Gastrocnemius medialis (tissue), 4 donors: ENCODE data around the gene CCDC8. TPM values are rescaled to one million over a fixed set of nuclear protein-coding genes. Genes with fewer than 3 reads are reported as not detected.
"Not testable (repeated sequence)": the region's sequence is repeated elsewhere in the genome, so short reads cannot be mapped to it uniquely, and the experiment has no call there.

Experiments used
- ATAC-seq, 2 donors: fragments of 150-250 bp; one replicate each; pipeline ENCODE4 v1.9.1; 2016
- DNase-seq, 2 donors: peaks; one replicate each; pipeline ENCODE4 v3.0.0-alpha.2; 2019
- H3K27ac ChIP-seq, 4 donors: fragments of 200-600 bp; sonication (generic); 1 replicate in 1 of 4; 2 replicates in 3 of 4; pipeline ENCODE4 v1.5.1; 2016 to 2018; ENCODE audit warnings: mild to moderate bottlenecking in 2 of 4, moderate library complexity in 1 of 4
- H3K27me3 ChIP-seq, 3 donors: fragments of 200-600 bp; sonication (generic) in 2 of 3; 1 replicate in 1 of 3; 2 replicates in 2 of 3; pipeline versions ENCODE4 v1.5.1 to v1.6.0; 2016 to 2019; ENCODE audit warnings: mild to moderate bottlenecking in 1 of 3, moderate library complexity in 1 of 3
- H3K36me3 ChIP-seq, 2 donors: fragments of 200-600 bp; sonication (generic) in 1 of 2; one replicate each; pipeline ENCODE4 v1.5.1; 2017 to 2018
- H3K4me1 ChIP-seq, 2 donors: fragments of 200-600 bp; sonication (generic) in 1 of 2; one replicate each; pipeline ENCODE4 v1.5.1; 2016 to 2017; ENCODE audit warnings: mild to moderate bottlenecking in 2 of 2
- H3K4me3 ChIP-seq, 4 donors: fragments of 200-600 bp; sonication (generic) in 3 of 4; 1 replicate in 1 of 4; 2 replicates in 3 of 4; pipeline ENCODE4 v1.5.1; 2016 to 2019; ENCODE audit warnings: mild to moderate bottlenecking in 2 of 4
- H3K9me3 ChIP-seq, 3 donors: fragments of 200-600 bp; sonication (generic) in 2 of 3; 1 replicate in 1 of 3; 2 replicates in 2 of 3; pipeline ENCODE4 v1.5.1; 2016 to 2019
- POLR2A ChIP-seq, 2 donors: fragments of 450-650 bp; IDR thresholded peaks; one replicate each; pipeline ENCODE4 v1.6.1; 2017; ENCODE audit warnings: antibody characterized with exemption in 2 of 2, mild to moderate bottlenecking in 2 of 2, moderate library complexity in 2 of 2
- in situ Hi-C, 4 donors: fragments of 200-750 bp; cut with MboI; loops; one replicate each; pipeline versions ENCODE4 v1.15.0 to v1.8.0; 2017; ENCODE audit warnings: low sequenced_read_pairs in 4 of 4
- intact Hi-C: fragments of 100-400 bp; cut with DNase I; formaldehyde crosslinking; loops from one replicate; pipeline ENCODE4 v1.15.1; 2023; ENCODE audit warnings: low total_unique reads
- total RNA-seq, 4 donors: library from RNA; depleted of rRNA; stranded (reverse); fragments of >200 nt; gene quantifications; one replicate each; pipeline versions ENCODE4 v1.1.0 to v1.2.3, GENCODE V29; 2016
- TF ChIP-seq, protein P1 (sequence below), 5 experiments: fragments of 450-650 bp in 3 of 5; fragments of 200-600 bp in 2 of 5; sonication (generic) in 2 of 5; IDR thresholded peaks in 4 of 5; conservative IDR thresholded peaks in 1 of 5; 1 replicate in 4 of 5; 2 replicates in 1 of 5; pipeline ENCODE4 v1.5.1; 2016 to 2019; ENCODE audit warnings: antibody characterized with exemption in 5 of 5, mild to moderate bottlenecking in 3 of 5, moderate library complexity in 3 of 5

The CCDC8 gene
- total RNA-seq, 4 donors from 2014 or later: 0.46 to 1.6 (median 0.75) TPM

DNA sequence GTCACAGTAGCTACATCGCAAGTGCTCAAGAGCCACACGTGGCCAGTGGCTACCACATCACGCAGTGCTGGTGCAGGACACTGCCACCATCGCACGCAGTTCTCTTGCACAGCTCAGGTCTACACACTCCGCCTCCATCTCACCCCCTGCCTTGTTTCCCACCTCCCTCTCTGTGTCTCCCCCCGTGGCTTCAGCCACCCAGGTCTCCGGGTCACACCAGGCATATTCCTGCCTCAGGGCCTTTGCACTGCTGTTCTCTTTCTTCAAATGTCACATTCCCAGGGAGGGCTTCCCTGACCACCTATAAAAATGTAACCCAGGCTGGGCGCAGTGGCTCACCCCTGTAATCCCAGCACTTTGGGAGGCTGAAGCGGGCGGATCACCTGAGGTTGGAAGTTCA lies 10.6 kb downstream of the CCDC8 start:
- no peak overlapping the region for H3K4me3 ChIP-seq
- H3K27ac ChIP-seq: no peak overlapping the region
- H3K27me3 ChIP-seq: peaks cover 36 to 50% (median 40%) of the 10 kb centered on the region in 3 donors
- no peak for TF ChIP-seq POLR2A (IDR thresholded peaks at IDR 0.05)
- TF ChIP-seq, protein P1, sequence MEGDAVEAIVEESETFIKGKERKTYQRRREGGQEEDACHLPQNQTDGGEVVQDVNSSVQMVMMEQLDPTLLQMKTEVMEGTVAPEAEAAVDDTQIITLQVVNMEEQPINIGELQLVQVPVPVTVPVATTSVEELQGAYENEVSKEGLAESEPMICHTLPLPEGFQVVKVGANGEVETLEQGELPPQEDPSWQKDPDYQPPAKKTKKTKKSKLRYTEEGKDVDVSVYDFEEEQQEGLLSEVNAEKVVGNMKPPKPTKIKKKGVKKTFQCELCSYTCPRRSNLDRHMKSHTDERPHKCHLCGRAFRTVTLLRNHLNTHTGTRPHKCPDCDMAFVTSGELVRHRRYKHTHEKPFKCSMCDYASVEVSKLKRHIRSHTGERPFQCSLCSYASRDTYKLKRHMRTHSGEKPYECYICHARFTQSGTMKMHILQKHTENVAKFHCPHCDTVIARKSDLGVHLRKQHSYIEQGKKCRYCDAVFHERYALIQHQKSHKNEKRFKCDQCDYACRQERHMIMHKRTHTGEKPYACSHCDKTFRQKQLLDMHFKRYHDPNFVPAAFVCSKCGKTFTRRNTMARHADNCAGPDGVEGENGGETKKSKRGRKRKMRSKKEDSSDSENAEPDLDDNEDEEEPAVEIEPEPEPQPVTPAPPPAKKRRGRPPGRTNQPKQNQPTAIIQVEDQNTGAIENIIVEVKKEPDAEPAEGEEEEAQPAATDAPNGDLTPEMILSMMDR (IDR thresholded peaks at IDR 0.05 in 4 of 5, conservative IDR thresholded peaks at IDR 0.05 in 1 of 5): no peak
- intact Hi-C loops: loop anchor here (1.0 kb wide), 1 partner anchor 85 kb away; no protein-coding TSS in a partner anchor
- H3K36me3 ChIP-seq: no peaks in the 10 kb centered on the region
- no peaks in the 10 kb centered on the region for H3K4me1 ChIP-seq
- DNase-seq (no peak), ATAC-seq (no peak)
- H3K9me3 ChIP-seq: no peaks in the 10 kb centered on the region
- in situ Hi-C loops: loop anchor here (5.0 to 10.0 kb wide), 3 partner anchors 82 to 112 kb away; no protein-coding TSS in a partner anchor

GRCh38 chr19:46397801-46398479 lies 15.4 kb downstream of the CCDC8 start:
- H3K27ac ChIP-seq, H3K27me3 ChIP-seq, ATAC-seq, intact Hi-C loops, H3K4me1 ChIP-seq, DNase-seq, H3K36me3 ChIP-seq, H3K9me3 ChIP-seq, H3K4me3 ChIP-seq: not testable (repeated sequence)
- in situ Hi-C loops: loop anchor here in 2 of 4 donors (5.0 to 10.0 kb wide), 2 partner anchors 89 to 117 kb away; no protein-coding TSS in a partner anchor

DNA sequence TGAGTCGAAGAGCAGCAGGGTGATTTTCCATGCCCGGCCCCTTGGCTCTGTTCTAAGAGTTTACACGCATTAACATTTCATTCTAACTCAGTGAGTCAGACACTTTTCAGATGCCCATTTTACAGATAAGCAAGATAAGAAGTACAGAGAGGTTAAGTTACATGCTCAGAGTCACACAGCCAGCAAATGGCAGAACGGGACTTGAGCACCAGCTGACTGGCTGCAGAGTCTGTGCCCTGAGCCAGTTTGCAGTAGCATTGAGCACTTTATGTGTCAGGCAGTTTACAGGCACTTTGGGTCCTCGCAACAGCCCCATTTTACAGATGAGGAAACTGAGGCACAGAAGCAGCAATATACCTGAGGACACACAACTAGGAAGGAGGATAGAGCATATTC lies 19.0 kb downstream of the CCDC8 start:
- ATAC-seq: no peak
- H3K4me3 ChIP-seq: no peak overlapping the region
- H3K27ac ChIP-seq: no peak overlapping the region
- in situ Hi-C loops (loop anchor here in 1 of 4 donors (10.0 kb wide), 1 partner anchor 120 kb away; no protein-coding TSS in a partner anchor), intact Hi-C loops (loop anchor here (2.0 kb wide), 1 partner anchor 92 kb away; no protein-coding TSS in a partner anchor)
- DNase-seq: no peak
- no peaks in the 10 kb centered on the region for H3K9me3 ChIP-seq
- no peak for TF ChIP-seq POLR2A (IDR thresholded peaks at IDR 0.05)
- TF ChIP-seq, protein P1 (IDR thresholded peaks at IDR 0.05 in 4 of 5, conservative IDR thresholded peaks at IDR 0.05 in 1 of 5): no peak
- no peaks in the 10 kb centered on the region for H3K4me1 ChIP-seq
- peaks cover 0 to 29% of the 10 kb centered on the region in 2 donors for H3K36me3 ChIP-seq
- H3K27me3 ChIP-seq: no peaks in the 10 kb centered on the region

DNA sequence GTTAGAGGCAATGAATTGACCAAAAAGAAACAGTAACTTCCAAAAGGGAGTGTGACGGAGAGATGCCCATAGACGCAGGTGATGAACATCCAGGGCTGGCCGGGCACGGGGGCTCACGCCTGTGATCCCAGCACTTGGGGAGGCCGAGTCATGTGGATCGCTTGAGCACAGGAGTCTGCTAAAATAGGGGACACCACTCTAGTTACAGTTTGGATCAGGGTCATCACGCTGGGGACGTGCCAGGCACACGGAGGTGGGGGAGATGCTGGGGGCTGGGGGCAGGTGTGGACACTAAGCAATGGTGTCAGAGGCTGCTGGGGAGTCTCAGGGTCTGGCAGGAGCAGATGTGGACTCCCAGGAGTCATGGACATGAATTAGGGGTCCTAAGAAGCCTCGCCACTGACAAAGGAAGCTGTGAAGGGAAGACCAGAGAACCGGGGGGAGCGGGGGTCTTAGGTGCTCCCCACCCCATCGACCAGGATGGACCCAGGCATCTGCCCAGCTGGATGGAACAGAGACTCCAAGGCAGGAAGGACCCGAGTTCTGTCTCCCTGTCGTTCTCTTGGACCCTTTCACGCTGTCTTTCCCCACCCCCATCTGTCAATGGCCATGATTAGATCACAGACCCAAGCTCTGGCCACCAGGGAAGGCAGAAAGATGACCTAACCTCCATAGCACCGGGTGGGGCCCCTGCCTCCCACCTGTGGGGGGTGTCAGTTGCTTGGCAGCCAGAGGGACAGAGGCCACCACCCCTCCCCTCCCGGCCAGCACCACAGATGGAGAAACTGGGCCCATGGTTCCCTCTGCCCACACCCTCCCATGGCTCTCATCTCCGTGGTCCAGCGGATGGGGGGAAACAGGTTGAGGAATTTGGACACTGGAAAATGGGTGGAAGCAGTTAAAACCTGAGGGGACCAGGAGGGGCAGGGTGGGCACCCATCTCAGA lies 19.6 kb downstream of the CCDC8 start:
- no peak overlapping the region for H3K27ac ChIP-seq
- in situ Hi-C loops (loop anchor here in 1 of 4 donors (10.0 kb wide), 1 partner anchor 121 kb away; no protein-coding TSS in a partner anchor), intact Hi-C loops (loop anchor here (2.0 kb wide), 1 partner anchor 93 kb away; no protein-coding TSS in a partner anchor)
- no peak for DNase-seq
- no peaks in the 10 kb centered on the region for H3K9me3 ChIP-seq
- TF ChIP-seq, protein P1 (IDR thresholded peaks at IDR 0.05 in 4 of 5, conservative IDR thresholded peaks at IDR 0.05 in 1 of 5): no peak
- TF ChIP-seq POLR2A (IDR thresholded peaks at IDR 0.05): no peak
- no peaks in the 10 kb centered on the region for H3K27me3 ChIP-seq
- peaks cover 0 to 34% of the 10 kb centered on the region in 2 donors for H3K36me3 ChIP-seq
- H3K4me3 ChIP-seq: no peak overlapping the region
- no peak for ATAC-seq
- H3K4me1 ChIP-seq: no peaks in the 10 kb centered on the region
